NCI-H82 (cell line): Measurements from ENCODE around the gene EIF3B.
"Not testable (repeated sequence)": the region's sequence is repeated elsewhere in the genome, so short reads cannot be mapped to it uniquely, and the experiment has no call there.

Source experiments
- DNase-seq: peaks from one replicate; lab custom pipeline; 2025; lab: John Stamatoyannopoulos, UW

The EIF3B gene

GRCh38 chr7:2402687-2403013 is 48.0 kb downstream of the EIF3B start:
- no peak for DNase-seq

- DNase-seq = peak; percentile 96
These were observed 48.5 kb downstream of the EIF3B start, which contains the start of gene CHST12 for GRCh38 chr7:2403014-2403717. TSS of gene CHST12 (plus strand) at chr7:2403611. CDS start at chr7:2432640, 29,029 bp downstream.

- peak; percentile 64 for DNase-seq
These were observed 49.4 kb downstream of the EIF3B start for GRCh38 chr7:2403718-2404648.

GRCh38 chr7:2404714-2405119 is 50.1 kb downstream of the EIF3B start:
- no peak for DNase-seq

GRCh38 chr7:2405201-2405600 is 50.6 kb downstream of the EIF3B start:
- no peak for DNase-seq

- no peak for DNase-seq
These were observed 51.1 kb downstream of the EIF3B start for GRCh38 chr7:2405601-2406345.

- DNase-seq = peak; percentile 18
These were observed 55.3 kb downstream of the EIF3B start for GRCh38 chr7:2409745-2410414.

- no peak for DNase-seq
These were observed 56.4 kb downstream of the EIF3B start for GRCh38 chr7:2411049-2411448.

GRCh38 chr7:2411815-2412586 is 57.4 kb downstream of the EIF3B start:
- DNase-seq = no peak

- no peak for DNase-seq
These were observed 58.1 kb downstream of the EIF3B start for GRCh38 chr7:2412587-2413201.

GRCh38 chr7:2416063-2416462 is 61.4 kb downstream of the EIF3B start:
- no peak for DNase-seq

GRCh38 chr7:2416650-2417049 is 62.0 kb downstream of the EIF3B start:
- no peak for DNase-seq

- not testable (repeated sequence) for DNase-seq
These were observed 62.6 kb downstream of the EIF3B start for GRCh38 chr7:2417178-2417577.

GRCh38 chr7:2417981-2418481 is 63.4 kb downstream of the EIF3B start:
- DNase-seq = no peak

- DNase-seq = no peak
These were observed 65.7 kb downstream of the EIF3B start for GRCh38 chr7:2420216-2420933.

- DNase-seq = no peak
These were observed 67.3 kb downstream of the EIF3B start for GRCh38 chr7:2421943-2422310.

- DNase-seq = no peak
These were observed 71.1 kb downstream of the EIF3B start for GRCh38 chr7:2425749-2426148.
